WTC11 (cell line): ENCODE data around the gene PRKCB. TPM values are rescaled to one million over a fixed set of nuclear protein-coding genes. Genes with fewer than 3 reads are reported as not detected.

Experiments used
- ATAC-seq: fragments of 200-7000 bp; cut with Tn5 transposase; 2 replicates; pipeline ENCODE4 v1.10.0; 2021; ENCODE audit warnings: mild to moderate bottlenecking, moderate library complexity
- CTCF ChIA-PET: fragments of 300-600 bp; sonication (Branson Sonifier 250); formaldehyde crosslinking; loops from one replicate; lab custom pipeline; 2021; ENCODE audit warnings: antibody characterized with exemption; lab: Charles Lee
- POLR2A ChIA-PET: fragments of 350-600 bp; sonication (Branson Sonifier 250); formaldehyde crosslinking; loops from one replicate; lab custom pipeline; 2021; ENCODE audit warnings: antibody characterized with exemption; lab: Charles Lee
- DNase-seq: peaks from one replicate; pipeline ENCODE4 v3.0.0; 2021; ENCODE audit warnings: low spot score
- H3K27ac Mint-ChIP-seq: 2 replicates; pipeline ENCODE4 v1.8.0; 2021; ENCODE audit warnings: mixed read lengths
- H3K27me3 Mint-ChIP-seq: 2 replicates; pipeline ENCODE4 v1.8.0; 2021; ENCODE audit warnings: low read depth, mild to moderate bottlenecking, moderate library complexity, mixed read lengths
- H3K36me3 Mint-ChIP-seq: 2 replicates; pipeline ENCODE4 v1.8.0; 2021; ENCODE audit warnings: mixed read lengths
- H3K4me1 Mint-ChIP-seq: 2 replicates; pipeline ENCODE4 v1.8.0; 2022; ENCODE audit warnings: mixed read lengths
- H3K4me3 Mint-ChIP-seq: 2 replicates; pipeline ENCODE4 v1.8.0; 2021; ENCODE audit warnings: mild to moderate bottlenecking, moderate library complexity, mixed read lengths
- H3K9me3 Mint-ChIP-seq: 2 replicates; pipeline ENCODE4 v1.8.0; 2021; ENCODE audit warnings: mixed read lengths
- AR ChIP-seq: fragments of 250-450 bp; sonication (Bioruptor Pico); IDR thresholded peaks from 2 replicates; pipeline ENCODE4 v1.9.0; 2021; ENCODE audit warnings: mild to moderate bottlenecking
- CREB1 ChIP-seq: sonication (generic); formaldehyde crosslinking; IDR thresholded peaks from 2 replicates; pipeline ENCODE4 v1.8.0; 2023; ENCODE audit warnings: mild to moderate bottlenecking, missing genetic modification reagents
- E2F4 ChIP-seq: sonication (generic); formaldehyde crosslinking; IDR thresholded peaks from 2 replicates; pipeline ENCODE4 v1.8.1; 2022; ENCODE audit warnings: low read depth, mild to moderate bottlenecking, moderate library complexity, missing genetic modification reagents, borderline replicate concordance
- ELF4 ChIP-seq: sonication (generic); formaldehyde crosslinking; IDR thresholded peaks from 2 replicates; pipeline ENCODE4 v1.8.1; 2022; ENCODE audit warnings: low read depth, mild to moderate bottlenecking, moderate library complexity, missing genetic modification reagents
- EMX1 ChIP-seq: fragments of 250-450 bp; sonication (Bioruptor Pico); IDR thresholded peaks from 2 replicates; pipeline ENCODE4 v1.8.0; 2021; ENCODE audit warnings: mild to moderate bottlenecking
- ERG ChIP-seq: fragments of 250-450 bp; sonication (Bioruptor Pico); IDR thresholded peaks from 2 replicates; pipeline ENCODE4 v1.8.0; 2021; ENCODE audit warnings: mild to moderate bottlenecking
- ETV6 ChIP-seq: sonication (generic); formaldehyde crosslinking; IDR thresholded peaks from 2 replicates; pipeline ENCODE4 v1.8.1; 2022; ENCODE audit warnings: mild to moderate bottlenecking, missing genetic modification reagents
- MXD4 ChIP-seq: fragments of 250-450 bp; sonication (Bioruptor Pico); IDR thresholded peaks from 2 replicates; pipeline ENCODE4 v1.8.0; 2021; ENCODE audit warnings: mild to moderate bottlenecking, moderate library complexity, borderline replicate concordance
- MYBL2 ChIP-seq: sonication (generic); formaldehyde crosslinking; IDR thresholded peaks from 2 replicates; pipeline ENCODE4 v1.8.1; 2023; ENCODE audit warnings: mild to moderate bottlenecking, moderate library complexity, missing genetic modification reagents
- NFE2L1 ChIP-seq: sonication (generic); formaldehyde crosslinking; IDR thresholded peaks from 2 replicates; pipeline ENCODE4 v1.8.1; 2023; ENCODE audit warnings: missing genetic modification reagents
- NR2C2 ChIP-seq: sonication (generic); formaldehyde crosslinking; IDR thresholded peaks from 2 replicates; pipeline ENCODE4 v1.8.0; 2022; ENCODE audit warnings: mild to moderate bottlenecking, missing genetic modification reagents
- NR3C1 ChIP-seq: sonication (generic); formaldehyde crosslinking; conservative IDR thresholded peaks from 2 replicates; pipeline ENCODE4 v1.8.1; 2023; ENCODE audit warnings: low read depth, mild to moderate bottlenecking, missing genetic modification reagents
- OVOL2 ChIP-seq: fragments of 250-450 bp; sonication (Bioruptor Pico); IDR thresholded peaks from 2 replicates; pipeline ENCODE4 v1.9.0; 2021; ENCODE audit warnings: mild to moderate bottlenecking, borderline replicate concordance
- RORB ChIP-seq: fragments of 250-450 bp; sonication (Bioruptor Pico); IDR thresholded peaks from 2 replicates; pipeline ENCODE4 v1.9.0; 2021; ENCODE audit warnings: mild to moderate bottlenecking
- SMAD4 ChIP-seq: sonication (generic); formaldehyde crosslinking; IDR thresholded peaks from 2 replicates; pipeline ENCODE4 v1.8.0; 2022; ENCODE audit warnings: mild to moderate bottlenecking, missing genetic modification reagents
- TCF7 ChIP-seq: sonication (generic); formaldehyde crosslinking; IDR thresholded peaks from 2 replicates; pipeline ENCODE4 v1.8.0; 2022; ENCODE audit warnings: mild to moderate bottlenecking, low read depth, missing genetic modification reagents, moderate library complexity
- USF1 ChIP-seq: sonication (generic); formaldehyde crosslinking; IDR thresholded peaks from 2 replicates; pipeline ENCODE4 v1.8.0; 2022; ENCODE audit warnings: mild to moderate bottlenecking, missing genetic modification reagents
- ZBTB21 ChIP-seq: sonication (generic); formaldehyde crosslinking; IDR thresholded peaks from 2 replicates; pipeline ENCODE4 v1.8.1; 2023; ENCODE audit warnings: mild to moderate bottlenecking, missing genetic modification reagents, borderline replicate concordance
- ZMAT4 ChIP-seq: fragments of 250-450 bp; sonication (Bioruptor Pico); IDR thresholded peaks from 2 replicates; pipeline ENCODE4 v1.9.0; 2021; ENCODE audit warnings: mild to moderate bottlenecking
- ZNF396 ChIP-seq: fragments of 250-450 bp; sonication (Bioruptor Pico); IDR thresholded peaks from 2 replicates; pipeline ENCODE4 v1.8.0; 2021; ENCODE audit warnings: mild to moderate bottlenecking, moderate library complexity, borderline replicate concordance
- ZNF512 ChIP-seq: sonication (generic); formaldehyde crosslinking; IDR thresholded peaks from 2 replicates; pipeline ENCODE4 v1.8.1; 2022; ENCODE audit warnings: missing genetic modification reagents, borderline replicate concordance
- total RNA-seq: library from RNA; stranded (reverse); gene quantifications from 3 replicates; pipeline ENCODE4 v1.2.3, GENCODE V29; 2021

PRKCB gene
- total RNA-seq, 1 experiment from 2014 or later: 6.9 TPM

GRCh38 chr16:24023621-24024020, 187.8 kb downstream of the PRKCB start:
- ChIA-PET CTCF (interaction anchor here (1.1 to 3.7 kb wide), 4 partner anchors 13 to 146 kb away, joined by 4 to 18 read pairs (median 6); no protein-coding TSS in a partner anchor), POLR2A (no interaction called here)

GRCh38 chr16:24024971-24025370, 189.2 kb downstream of the PRKCB start:
- H3K9me3 Mint-ChIP-seq: 0 out of 2 replicates have a peak, but pooled peaks cover 4% of the 10 kb centered on the region
- H3K36me3 Mint-ChIP-seq: no peaks in the 10 kb centered on the region
- CTCF ChIA-PET: interaction anchor here (1.3 to 1.9 kb wide), 3 partner anchors 9 to 15 kb away, joined by 3 to 5 read pairs (median 4); no protein-coding TSS in a partner anchor
- no peak overlapping the region for H3K27ac Mint-ChIP-seq
- H3K4me3 Mint-ChIP-seq: no peak overlapping the region
- peaks cover 2% of the 10 kb centered on the region; the same call in 1 of the 2 replicates for H3K27me3 Mint-ChIP-seq
- no peak for ATAC-seq
- POLR2A ChIA-PET: no interaction called here
- no peak for DNase-seq
- H3K4me1 Mint-ChIP-seq: no peaks in the 10 kb centered on the region
- no peak for TF ChIP-seq OVOL2 (CRISPR knock-in tag)
- TF ChIP-seq NFE2L1 (CRISPR knock-in tag): no peak
- no peak for TF ChIP-seq ZNF396 (CRISPR knock-in tag)
- no peak for TF ChIP-seq MYBL2 (CRISPR knock-in tag)
- no peak for TF ChIP-seq EMX1 (CRISPR knock-in tag)
- TF ChIP-seq ZNF512: no peak
- no peak for TF ChIP-seq RORB (CRISPR knock-in tag)
- no peak for TF ChIP-seq NR2C2 (CRISPR knock-in tag)
- TF ChIP-seq ETV6 (CRISPR knock-in tag): no peak
- no peak for TF ChIP-seq E2F4 (CRISPR knock-in tag)
- no peak for TF ChIP-seq MXD4 (CRISPR knock-in tag)
- TF ChIP-seq ZMAT4 (CRISPR knock-in tag): no peak

More at GRCh38 chr16:24023621-24024020, 187.8 kb downstream of the PRKCB start:
- no peak for DNase-seq
- TF ChIP-seq ELF4: no peak
- TF ChIP-seq ZBTB21 (CRISPR knock-in tag): no peak
- TF ChIP-seq CREB1 (CRISPR knock-in tag): no peak
- TF ChIP-seq ZNF512: no peak
- no peak for TF ChIP-seq SMAD4 (CRISPR knock-in tag)
- no peak for TF ChIP-seq TCF7 (CRISPR knock-in tag)
- no peak for TF ChIP-seq ERG
- TF ChIP-seq USF1: no peak
- no peak for TF ChIP-seq RORB (CRISPR knock-in tag)
- no peak for TF ChIP-seq MXD4 (CRISPR knock-in tag)
- TF ChIP-seq NR3C1 (CRISPR knock-in tag): no peak
- TF ChIP-seq AR (CRISPR knock-in tag): no peak
- H3K36me3 Mint-ChIP-seq: no peaks in the 10 kb centered on the region
- H3K4me3 Mint-ChIP-seq: no peak overlapping the region
- H3K27me3 Mint-ChIP-seq: peaks cover 2% of the 10 kb centered on the region; the same call in 1 of the 2 replicates
- 0 out of 2 replicates have a peak, but pooled peaks cover 4% of the 10 kb centered on the region for H3K9me3 Mint-ChIP-seq
- ATAC-seq: no peak
- H3K4me1 Mint-ChIP-seq: no peaks in the 10 kb centered on the region
- no peak overlapping the region for H3K27ac Mint-ChIP-seq
